Measurements from ENCODE around the gene RAB10. TPM values are rescaled to one million over a fixed set of nuclear protein-coding genes. Genes with fewer than 3 reads are reported as not detected.

Gene RAB10
- total and polyA plus RNA-seq, 9 of the 15 experiments (the other 6 are each of a cell fraction or from before 2014, with no cell fraction given), result 25.1 to 214 (median 157) TPM

DNA sequence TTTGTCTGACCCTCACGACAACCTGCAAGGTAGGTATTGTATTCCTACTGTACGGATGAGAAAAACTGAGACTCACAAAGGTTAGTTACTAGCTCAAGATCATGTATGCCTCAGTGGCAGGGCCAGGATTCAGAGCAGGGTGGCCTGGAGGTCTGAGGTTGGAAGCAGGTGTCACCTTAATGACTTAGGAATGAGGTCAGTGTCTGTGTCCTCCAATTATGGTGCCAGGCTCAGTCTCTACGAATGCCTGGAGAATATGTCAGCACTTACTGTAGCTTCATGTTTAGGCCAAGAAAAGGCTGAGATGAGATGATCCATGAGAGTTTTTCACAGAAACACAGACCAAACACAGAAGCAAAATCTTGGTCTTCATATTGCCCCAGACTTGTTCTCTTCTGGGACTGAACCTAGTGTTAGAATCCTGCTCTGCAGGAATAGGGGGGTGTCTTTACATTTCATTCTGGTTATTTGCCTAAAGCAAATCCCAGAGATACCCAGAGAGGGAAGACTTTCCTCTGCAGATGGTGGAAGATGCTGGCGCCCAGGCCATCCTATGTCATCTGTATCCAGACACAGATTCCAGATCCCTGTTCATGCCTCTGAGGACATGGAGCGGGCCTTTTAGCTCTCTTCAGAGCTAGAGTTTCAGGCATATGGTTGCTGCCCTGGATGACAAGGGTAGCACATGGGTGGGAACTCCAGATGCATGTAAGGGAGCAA lies 16.3 kb upstream of the RAB10 start:
- DNase-seq (ENCODE audit: extremely low read depth in 1 of 4, low spot score in 3 of 4) (no peak), ATAC-seq (peak; percentile 6; the same call in 1 of the 3 replicates), FAIRE-seq (no peak)
- no peak overlapping the region for H3K4me3 ChIP-seq
- TF ChIP-seq ZNF41 (CRISPR knock-in tag; conservative IDR thresholded peaks at IDR 0.05) (0 out of 2 replicates have a peak, but pooled peaks have one; percentile 4), NR1H2 (CRISPR knock-in tag; IDR thresholded peaks at IDR 0.05) (0 out of 2 replicates have a peak, but pooled peaks have one; percentile 66), NR2C2 (CRISPR knock-in tag; IDR thresholded peaks at IDR 0.05) (no peak), NR2C2 (tag; IDR thresholded peaks at IDR 0.05) (peak; percentile 39; the same call in 1 of the 2 replicates), RBBP5 (IDR thresholded peaks at IDR 0.05; ENCODE audit: borderline replicate concordance, insufficient read depth, low read length, poor library complexity, severe bottlenecking) (peak; percentile 29), ZNF584 (CRISPR knock-in tag; IDR thresholded peaks at IDR 0.05; ENCODE audit: low read depth) (0 out of 2 replicates have a peak, but pooled peaks have one; percentile 31), FOXA3 (CRISPR knock-in tag; conservative IDR thresholded peaks at IDR 0.05 in 1 of 2, IDR thresholded peaks at IDR 0.05 in 1 of 2) (peak in 1 of 2 experiments; percentile 31; a peak in 1 of 4 replicates), HDGF (IDR thresholded peaks at IDR 0.05) (peak; percentile 20; the same call in 1 of the 2 replicates), MAZ (CRISPR knock-in tag; conservative IDR thresholded peaks at IDR 0.05 in 1 of 2, IDR thresholded peaks at IDR 0.05 in 1 of 2) (0 out of 4 replicates have a peak, but pooled peaks of 1 of the 2 experiments have one; percentile 18), ZFP30 (CRISPR knock-in tag; IDR thresholded peaks at IDR 0.05; ENCODE audit: borderline replicate concordance) (no peak), ILF3 (IDR thresholded peaks at IDR 0.05; ENCODE audit: borderline replicate concordance) (no peak)
- TF ChIP-seq, protein P1, sequence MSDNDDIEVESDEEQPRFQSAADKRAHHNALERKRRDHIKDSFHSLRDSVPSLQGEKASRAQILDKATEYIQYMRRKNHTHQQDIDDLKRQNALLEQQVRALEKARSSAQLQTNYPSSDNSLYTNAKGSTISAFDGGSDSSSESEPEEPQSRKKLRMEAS (CRISPR knock-in tag; IDR thresholded peaks at IDR 0.05), result 0 out of 2 replicates have a peak, but pooled peaks have one; percentile 21
- TF ChIP-seq, protein P2, sequence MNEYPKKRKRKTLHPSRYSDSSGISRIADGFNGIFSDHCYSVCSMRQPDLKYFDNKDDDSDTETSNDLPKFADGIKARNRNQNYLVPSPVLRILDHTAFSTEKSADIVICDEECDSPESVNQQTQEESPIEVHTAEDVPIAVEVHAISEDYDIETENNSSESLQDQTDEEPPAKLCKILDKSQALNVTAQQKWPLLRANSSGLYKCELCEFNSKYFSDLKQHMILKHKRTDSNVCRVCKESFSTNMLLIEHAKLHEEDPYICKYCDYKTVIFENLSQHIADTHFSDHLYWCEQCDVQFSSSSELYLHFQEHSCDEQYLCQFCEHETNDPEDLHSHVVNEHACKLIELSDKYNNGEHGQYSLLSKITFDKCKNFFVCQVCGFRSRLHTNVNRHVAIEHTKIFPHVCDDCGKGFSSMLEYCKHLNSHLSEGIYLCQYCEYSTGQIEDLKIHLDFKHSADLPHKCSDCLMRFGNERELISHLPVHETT (CRISPR knock-in tag; conservative IDR thresholded peaks at IDR 0.05 in 1 of 2, IDR thresholded peaks at IDR 0.05 in 1 of 2), result no peak
- in situ Hi-C loops (cut with MboI), result no loop called here
- no peaks in the 10 kb centered on the region for H3K27me3 ChIP-seq (ENCODE audit: control insufficient read depth in 2 of 2, insufficient read depth in 2 of 2, low read length in 2 of 2)
- WGBS (ENCODE audit: insufficient coverage, low coverage, missing lambda C conversion rate), result 74% methylated on average over 5 of the region's 5 CpGs
- peak overlapping the region; percentile 28; the same call in 1 of the 2 replicates for H3K4me2 ChIP-seq (ENCODE audit: insufficient read depth, low read length)
- ChIA-PET POLR2A (interaction anchor here (0.7 to 2.8 kb wide), 5 partner anchors 9 to 52 kb away, joined by 3 to 19 read pairs (median 3); partner anchors contain the start of gene RAB10), CTCF (ENCODE audit: low intra/inter-chr PET ratio) (no interaction called here)
- no peak overlapping the region for H2AFZ ChIP-seq (ENCODE audit: low read depth, low read length)
- H3K79me2 ChIP-seq (ENCODE audit: control insufficient read depth, insufficient read depth, low read length), result no peaks in the 10 kb centered on the region
- no TSS peak for BruUV-seq (replicated peaks)
- no peaks in the 10 kb centered on the region for H3K36me3 ChIP-seq (ENCODE audit: control insufficient read depth, insufficient read depth, low read length)
- peaks cover 12 to 19% of the 10 kb centered on the region in 2 experiments; a peak in 4 of 5 replicates for H3K4me1 ChIP-seq (replicated peaks in 1 of 2; ENCODE audit: control insufficient read depth in 2 of 2, insufficient read depth in 2 of 2, low read length in 2 of 2)
- H3K9ac ChIP-seq (ENCODE audit: insufficient read depth in 1 of 2, low read depth in 2 of 2, low read length in 2 of 2), result peak overlapping the region in 1 of 2 experiments; percentile 46; a peak in 1 of 4 replicates
- no peaks in the 10 kb centered on the region for H3K9me3 ChIP-seq (replicated peaks; ENCODE audit: control insufficient read depth, insufficient read depth, low read depth, low read length)
- H4K20me1 ChIP-seq (replicated peaks; ENCODE audit: control insufficient read depth, insufficient read depth, low read length), result no peaks in the 10 kb centered on the region
- H3K27ac ChIP-seq (ENCODE audit: extremely low read depth, low read depth, low read length), result peak overlapping the region; percentile 25; the same call in 1 of the 3 replicates
- H3K9me1 ChIP-seq (ENCODE audit: control insufficient read depth, insufficient read depth, low read length), result no peaks in the 10 kb centered on the region
- intact Hi-C loops (cut with micrococcal nuclease), result no loop called here
